ENCODE results near the gene IMPG2.

Gene IMPG2

DNA sequence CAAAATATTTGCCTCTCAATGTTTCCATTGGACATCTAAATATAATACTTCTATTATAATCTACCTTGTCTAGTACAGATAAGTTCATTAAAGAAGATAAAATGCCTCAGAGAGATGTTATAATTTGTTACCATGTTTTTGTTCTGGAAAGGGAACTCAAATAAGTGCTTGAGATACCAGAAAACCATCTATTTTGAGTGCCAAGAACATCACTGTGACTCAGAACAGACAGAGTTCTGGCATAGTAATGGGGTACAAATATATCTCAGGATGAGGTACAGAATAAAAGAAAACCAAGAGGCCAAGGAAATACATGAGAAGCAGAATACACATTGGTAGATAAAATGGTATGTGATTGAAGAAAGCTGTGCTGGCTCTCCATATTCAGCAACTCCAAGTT, 58.9 kb downstream of the IMPG2 start:
- DNase-seq (ENCODE audit: low read depth), result peak; percentile 22
- TF ChIP-seq, protein P1, sequence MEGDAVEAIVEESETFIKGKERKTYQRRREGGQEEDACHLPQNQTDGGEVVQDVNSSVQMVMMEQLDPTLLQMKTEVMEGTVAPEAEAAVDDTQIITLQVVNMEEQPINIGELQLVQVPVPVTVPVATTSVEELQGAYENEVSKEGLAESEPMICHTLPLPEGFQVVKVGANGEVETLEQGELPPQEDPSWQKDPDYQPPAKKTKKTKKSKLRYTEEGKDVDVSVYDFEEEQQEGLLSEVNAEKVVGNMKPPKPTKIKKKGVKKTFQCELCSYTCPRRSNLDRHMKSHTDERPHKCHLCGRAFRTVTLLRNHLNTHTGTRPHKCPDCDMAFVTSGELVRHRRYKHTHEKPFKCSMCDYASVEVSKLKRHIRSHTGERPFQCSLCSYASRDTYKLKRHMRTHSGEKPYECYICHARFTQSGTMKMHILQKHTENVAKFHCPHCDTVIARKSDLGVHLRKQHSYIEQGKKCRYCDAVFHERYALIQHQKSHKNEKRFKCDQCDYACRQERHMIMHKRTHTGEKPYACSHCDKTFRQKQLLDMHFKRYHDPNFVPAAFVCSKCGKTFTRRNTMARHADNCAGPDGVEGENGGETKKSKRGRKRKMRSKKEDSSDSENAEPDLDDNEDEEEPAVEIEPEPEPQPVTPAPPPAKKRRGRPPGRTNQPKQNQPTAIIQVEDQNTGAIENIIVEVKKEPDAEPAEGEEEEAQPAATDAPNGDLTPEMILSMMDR (IDR thresholded peaks at IDR 0.05; ENCODE audit: low read depth, low read length, missing control alignments), result no peak
- in situ Hi-C loops (cut with HindIII; ENCODE audit: low sequenced_read_pairs), result no loop called here
- no peak overlapping the region for H3K4me3 ChIP-seq (ENCODE audit: low read depth, low read length)

DNA sequence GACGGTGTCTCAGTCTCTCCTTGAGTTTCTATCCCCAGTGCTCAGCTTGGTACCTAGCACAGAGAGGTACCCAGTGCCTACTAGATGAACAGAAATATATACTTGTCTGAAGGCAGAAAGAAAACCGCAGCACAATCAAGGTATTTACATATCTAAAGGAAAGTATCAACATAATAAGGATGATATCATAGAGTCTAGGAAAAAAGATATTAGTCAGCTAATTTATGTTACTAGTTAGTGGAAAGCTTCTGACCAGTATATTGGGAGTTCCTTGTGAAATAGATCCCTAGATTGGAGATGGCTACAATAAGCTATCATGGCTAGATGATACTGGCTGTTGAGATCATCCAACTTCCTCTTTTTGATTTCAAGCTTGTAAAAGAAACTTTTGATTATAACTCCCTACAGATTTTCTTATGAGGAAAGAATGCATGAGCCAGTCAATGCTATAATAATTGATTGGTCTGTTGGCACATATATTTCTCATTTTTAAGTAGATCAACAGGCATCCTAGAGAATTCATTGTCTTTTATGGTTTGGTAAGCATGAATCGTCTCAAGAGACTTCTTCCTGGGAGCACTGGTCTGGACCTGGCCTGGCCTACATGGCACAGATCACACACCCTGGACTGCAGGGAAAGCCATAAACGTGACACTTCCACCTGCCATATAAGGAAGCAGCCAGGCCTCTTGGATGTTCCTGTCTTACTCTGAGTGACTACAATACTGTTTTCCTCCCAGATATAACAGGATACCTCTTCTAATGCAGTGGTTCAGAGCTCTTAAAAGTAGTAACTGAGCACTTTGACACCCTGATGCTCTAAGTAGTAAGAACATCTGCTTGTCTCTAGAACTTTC, 60.7 kb downstream of the IMPG2 start:
- TF ChIP-seq, protein P1 (IDR thresholded peaks at IDR 0.05; ENCODE audit: low read depth, low read length, missing control alignments), result no peak
- no peak overlapping the region for H3K4me3 ChIP-seq (ENCODE audit: low read depth, low read length)
- no peak for DNase-seq (ENCODE audit: low read depth)
- in situ Hi-C loops (cut with HindIII; ENCODE audit: low sequenced_read_pairs), result no loop called here

GRCh38 chr3:101256511-101256910, 63.9 kb downstream of the IMPG2 start:
- TF ChIP-seq, protein P1 (IDR thresholded peaks at IDR 0.05; ENCODE audit: low read depth, low read length, missing control alignments), result no peak
- no peak for DNase-seq (ENCODE audit: low read depth)
- in situ Hi-C loops (cut with HindIII; ENCODE audit: low sequenced_read_pairs), result no loop called here
- H3K4me3 ChIP-seq (ENCODE audit: low read depth, low read length), result no peak overlapping the region

DNA sequence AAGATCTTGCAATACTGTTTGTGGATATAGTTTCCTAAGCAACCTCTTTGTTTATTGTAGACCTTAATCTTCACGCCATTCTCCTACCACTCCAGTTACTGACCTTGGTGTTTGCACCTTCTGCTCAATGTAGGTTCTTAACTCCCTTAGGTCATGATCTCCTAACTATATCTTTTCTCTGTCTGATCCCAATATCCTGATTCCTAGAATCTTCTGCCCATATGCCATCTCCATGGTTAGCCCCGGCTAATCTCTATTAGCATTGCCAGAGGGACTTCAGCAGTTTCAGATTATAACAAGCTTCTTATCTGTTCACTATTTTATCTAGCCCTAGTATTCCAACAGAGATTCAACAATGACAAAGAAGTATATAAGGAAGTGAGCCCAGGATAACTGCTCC, 64.9 kb downstream of the IMPG2 start:
- TF ChIP-seq, protein P1 (IDR thresholded peaks at IDR 0.05; ENCODE audit: low read depth, low read length, missing control alignments), result no peak
- H3K4me3 ChIP-seq (ENCODE audit: low read depth, low read length), result no peak overlapping the region
- in situ Hi-C loops (cut with HindIII; ENCODE audit: low sequenced_read_pairs), result no loop called here
- DNase-seq (ENCODE audit: low read depth), result no peak

DNA sequence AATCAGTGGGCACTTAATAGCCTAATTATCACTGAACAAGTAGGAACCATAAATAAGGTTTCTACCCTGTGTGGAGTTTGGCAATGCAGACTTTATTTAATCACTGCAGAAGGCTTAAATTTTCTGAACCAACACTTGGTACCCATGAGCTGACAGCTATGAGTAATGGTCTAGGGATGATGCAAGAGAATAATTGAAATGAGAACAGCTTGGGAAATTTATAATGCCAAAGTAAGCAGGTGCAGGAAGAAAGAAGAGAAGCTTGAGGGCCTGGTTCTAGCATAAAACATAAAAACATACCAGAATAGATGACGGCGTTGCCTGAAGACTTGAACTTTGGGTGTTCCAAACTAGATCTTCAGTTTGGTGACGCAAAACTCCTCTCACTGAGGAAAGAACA, 67.0 kb downstream of the IMPG2 start:
- TF ChIP-seq, protein P1 (IDR thresholded peaks at IDR 0.05; ENCODE audit: low read depth, low read length, missing control alignments), result no peak
- in situ Hi-C loops (cut with HindIII; ENCODE audit: low sequenced_read_pairs), result no loop called here
- no peak for DNase-seq (ENCODE audit: low read depth)
- no peak overlapping the region for H3K4me3 ChIP-seq (ENCODE audit: low read depth, low read length)

- no peak overlapping the region for H3K4me3 ChIP-seq (ENCODE audit: low read depth, low read length)
- in situ Hi-C loops (cut with HindIII; ENCODE audit: low sequenced_read_pairs), result no loop called here
- DNase-seq (ENCODE audit: low read depth), result no peak
- TF ChIP-seq, protein P1 (IDR thresholded peaks at IDR 0.05; ENCODE audit: low read depth, low read length, missing control alignments), result no peak
Observed at GRCh38 chr3:101252945-101253344, 67.4 kb downstream of the IMPG2 start.
